H1 (cell line): ENCODE measurements around the gene RPUSD4.

Experiments
- JUN ChIP-seq: IDR thresholded peaks from 2 replicates; pipeline ENCODE4 v1.6.1; 2011; ENCODE audit warnings: low read depth, mild to moderate bottlenecking, improper control_type of control experiment, low read length
- TAF1 ChIP-seq: IDR thresholded peaks from 2 replicates; pipeline ENCODE4 v1.6.1; 2011; ENCODE audit warnings: mild to moderate bottlenecking, low read depth, low read length
- TF ChIP-seq, protein P1 (sequence below), 3 experiments: IDR thresholded peaks; 1 replicate in 2 of 3; 2 replicates in 1 of 3; pipeline versions ENCODE4 v1.5.1 to v1.6.1; 2011; ENCODE audit warnings: low read length in 3 of 3, mild to moderate bottlenecking in 3 of 3, inconsistent platforms in 2 of 3, low read depth in 1 of 3, moderate library complexity in 1 of 3; ENCODE audit not compliant: insufficient read depth in 1 of 3; ENCODE audit errors: control extremely low read depth in 1 of 3
- TF ChIP-seq, protein P2 (sequence below): IDR thresholded peaks from 2 replicates; pipeline ENCODE4 v1.6.1; 2012; ENCODE audit warnings: inconsistent platforms
- TF ChIP-seq, protein P3 (sequence below): IDR thresholded peaks from 2 replicates; pipeline ENCODE4 v1.6.1; 2012; ENCODE audit warnings: low read length, inconsistent platforms

DNA sequence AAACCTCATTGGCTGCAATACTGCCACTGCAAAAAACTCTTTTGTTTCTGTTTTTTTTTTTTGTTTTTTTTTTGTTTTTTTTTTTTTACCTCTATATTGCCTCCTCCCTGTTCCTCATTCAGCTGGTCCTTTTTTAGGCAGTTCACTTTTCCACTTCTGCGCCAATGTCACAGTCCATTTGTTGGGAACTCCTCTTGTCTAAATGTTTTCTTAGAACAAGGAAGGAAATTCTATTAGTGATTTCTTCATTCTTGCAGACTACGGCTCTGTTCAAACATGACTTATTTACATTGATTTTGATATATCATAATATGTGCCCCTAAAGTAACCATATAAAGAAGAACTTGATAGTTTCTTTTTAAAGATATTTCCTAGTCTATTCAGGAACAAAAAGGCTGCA lies 3.0 kb upstream of the RPUSD4 start:
- TF ChIP-seq, protein P1, sequence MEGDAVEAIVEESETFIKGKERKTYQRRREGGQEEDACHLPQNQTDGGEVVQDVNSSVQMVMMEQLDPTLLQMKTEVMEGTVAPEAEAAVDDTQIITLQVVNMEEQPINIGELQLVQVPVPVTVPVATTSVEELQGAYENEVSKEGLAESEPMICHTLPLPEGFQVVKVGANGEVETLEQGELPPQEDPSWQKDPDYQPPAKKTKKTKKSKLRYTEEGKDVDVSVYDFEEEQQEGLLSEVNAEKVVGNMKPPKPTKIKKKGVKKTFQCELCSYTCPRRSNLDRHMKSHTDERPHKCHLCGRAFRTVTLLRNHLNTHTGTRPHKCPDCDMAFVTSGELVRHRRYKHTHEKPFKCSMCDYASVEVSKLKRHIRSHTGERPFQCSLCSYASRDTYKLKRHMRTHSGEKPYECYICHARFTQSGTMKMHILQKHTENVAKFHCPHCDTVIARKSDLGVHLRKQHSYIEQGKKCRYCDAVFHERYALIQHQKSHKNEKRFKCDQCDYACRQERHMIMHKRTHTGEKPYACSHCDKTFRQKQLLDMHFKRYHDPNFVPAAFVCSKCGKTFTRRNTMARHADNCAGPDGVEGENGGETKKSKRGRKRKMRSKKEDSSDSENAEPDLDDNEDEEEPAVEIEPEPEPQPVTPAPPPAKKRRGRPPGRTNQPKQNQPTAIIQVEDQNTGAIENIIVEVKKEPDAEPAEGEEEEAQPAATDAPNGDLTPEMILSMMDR (IDR thresholded peaks at IDR 0.05; ENCODE audit: control extremely low read depth in 1 of 3, insufficient read depth in 1 of 3, low read depth in 1 of 3, low read length in 3 of 3), result no peak
- TF ChIP-seq JUN (no peak), TAF1 (no peak)
- TF ChIP-seq, protein P2, sequence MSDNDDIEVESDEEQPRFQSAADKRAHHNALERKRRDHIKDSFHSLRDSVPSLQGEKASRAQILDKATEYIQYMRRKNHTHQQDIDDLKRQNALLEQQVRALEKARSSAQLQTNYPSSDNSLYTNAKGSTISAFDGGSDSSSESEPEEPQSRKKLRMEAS, result no peak
- TF ChIP-seq, protein P3, sequence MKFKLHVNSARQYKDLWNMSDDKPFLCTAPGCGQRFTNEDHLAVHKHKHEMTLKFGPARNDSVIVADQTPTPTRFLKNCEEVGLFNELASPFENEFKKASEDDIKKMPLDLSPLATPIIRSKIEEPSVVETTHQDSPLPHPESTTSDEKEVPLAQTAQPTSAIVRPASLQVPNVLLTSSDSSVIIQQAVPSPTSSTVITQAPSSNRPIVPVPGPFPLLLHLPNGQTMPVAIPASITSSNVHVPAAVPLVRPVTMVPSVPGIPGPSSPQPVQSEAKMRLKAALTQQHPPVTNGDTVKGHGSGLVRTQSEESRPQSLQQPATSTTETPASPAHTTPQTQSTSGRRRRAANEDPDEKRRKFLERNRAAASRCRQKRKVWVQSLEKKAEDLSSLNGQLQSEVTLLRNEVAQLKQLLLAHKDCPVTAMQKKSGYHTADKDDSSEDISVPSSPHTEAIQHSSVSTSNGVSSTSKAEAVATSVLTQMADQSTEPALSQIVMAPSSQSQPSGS, result no peak
